ENCODE results near the gene LAMTOR3. TPM values are rescaled to one million over a fixed set of nuclear protein-coding genes. Genes with fewer than 3 reads are reported as not detected.

Gene LAMTOR3, protein sequence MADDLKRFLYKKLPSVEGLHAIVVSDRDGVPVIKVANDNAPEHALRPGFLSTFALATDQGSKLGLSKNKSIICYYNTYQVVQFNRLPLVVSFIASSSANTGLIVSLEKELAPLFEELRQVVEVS
- total RNA-seq, result 19.4 and 29.2 TPM in 2 replicates

- peak; percentile 75 to 90 for DNase-seq (ENCODE audit: low read depth in 2 of 2)
These were observed at the start of gene LAMTOR3 for GRCh38 chr4:99894161-99894997. Gene LAMTOR3, minus strand, starts transcription at chr4:99894427. Its CDS starts 464 bp downstream, at chr4:99893963.

DNA sequence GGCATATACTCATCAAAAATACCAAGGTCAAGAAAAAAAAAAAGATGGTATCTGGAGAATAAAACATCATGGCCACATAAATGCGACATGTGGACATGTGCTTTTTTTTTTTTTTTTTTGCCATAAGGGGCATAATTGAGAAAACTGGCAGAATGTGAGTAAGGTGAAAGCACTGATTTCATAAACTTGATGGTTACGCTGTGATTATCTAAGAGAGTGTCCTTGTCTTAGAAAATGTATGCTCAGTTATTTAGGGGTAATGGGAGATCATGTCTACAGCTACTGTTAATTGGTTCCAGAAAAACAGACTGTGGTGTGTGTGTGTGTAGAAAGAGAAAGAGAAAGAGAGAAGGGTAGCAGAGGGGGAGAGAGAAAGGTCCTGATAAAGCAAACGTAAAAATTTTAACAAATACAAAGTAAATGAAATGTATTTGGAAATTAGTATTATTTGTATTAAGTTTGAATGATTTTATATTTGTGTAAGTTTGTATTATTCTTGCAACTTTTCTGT is 44.1 kb upstream of the LAMTOR3 start:
- DNase-seq (ENCODE audit: low read depth in 2 of 2), result no peak

DNA sequence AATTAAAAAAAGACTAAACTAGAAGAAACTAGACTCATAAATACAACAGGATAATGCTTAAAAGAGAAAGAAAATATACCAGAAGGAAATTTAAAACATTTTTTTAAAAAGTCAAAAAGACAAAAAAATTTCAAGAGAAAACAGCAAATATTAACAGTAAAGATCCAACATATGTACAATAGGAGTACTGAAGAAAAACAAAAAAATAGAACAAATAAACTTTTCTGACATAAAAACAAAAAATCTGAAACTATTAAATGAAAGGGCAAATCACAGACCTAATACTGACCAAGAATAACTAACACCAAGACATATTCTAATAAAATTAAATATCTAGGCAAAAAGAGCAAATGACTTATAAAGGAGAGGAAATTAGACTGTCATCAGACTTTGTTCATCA is 40.7 kb upstream of the LAMTOR3 start:
- no peak for DNase-seq (ENCODE audit: low read depth in 2 of 2)

- DNase-seq (ENCODE audit: low read depth in 2 of 2), result no peak
These were observed 33.3 kb upstream of the LAMTOR3 start for GRCh38 chr4:99927566-99927965.

GRCh38 chr4:99921174-99921573 is 26.9 kb upstream of the LAMTOR3 start:
- DNase-seq (ENCODE audit: low read depth in 2 of 2), result no peak

DNA sequence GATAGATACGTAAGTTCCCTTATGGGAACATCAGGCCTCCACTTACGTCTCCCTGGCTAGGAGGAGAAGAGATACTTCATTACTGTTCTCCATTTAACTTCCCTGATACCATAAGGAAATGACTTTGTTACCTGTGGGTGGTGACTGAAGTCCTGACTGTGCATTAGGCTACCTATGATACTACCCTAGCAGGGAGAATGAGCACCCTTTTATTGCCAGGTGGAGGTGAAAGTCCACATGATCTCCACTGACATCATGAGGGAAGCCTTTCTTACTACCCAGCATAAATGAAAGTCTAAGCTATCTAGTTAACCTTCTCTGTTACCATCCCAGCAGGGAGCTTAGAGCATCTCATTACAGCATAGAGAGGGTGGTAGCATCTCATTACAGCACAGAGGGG is 24.4 kb upstream of the LAMTOR3 start:
- no peak for DNase-seq (ENCODE audit: low read depth in 2 of 2)

DNA sequence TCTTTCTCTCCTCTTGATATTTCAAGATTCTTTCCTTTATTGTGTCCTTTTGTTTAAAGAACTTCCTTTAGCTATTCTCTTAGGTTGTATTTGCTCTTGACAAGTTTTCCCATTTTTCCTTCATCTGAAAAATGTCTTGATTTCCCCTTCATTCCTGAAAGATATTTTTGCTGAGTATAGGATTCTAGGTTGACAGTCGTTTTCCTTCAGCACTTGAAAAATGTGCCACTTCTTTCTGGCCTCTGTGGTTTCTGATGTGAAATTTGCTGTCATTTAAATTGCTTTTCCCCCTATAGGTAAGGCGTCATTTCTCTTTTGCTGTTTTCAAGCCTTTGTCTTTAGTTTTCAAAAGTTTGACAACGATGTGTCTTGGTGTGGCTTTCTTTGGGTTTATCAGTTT is 23.3 kb upstream of the LAMTOR3 start:
- DNase-seq (ENCODE audit: low read depth in 2 of 2), result no peak

DNA sequence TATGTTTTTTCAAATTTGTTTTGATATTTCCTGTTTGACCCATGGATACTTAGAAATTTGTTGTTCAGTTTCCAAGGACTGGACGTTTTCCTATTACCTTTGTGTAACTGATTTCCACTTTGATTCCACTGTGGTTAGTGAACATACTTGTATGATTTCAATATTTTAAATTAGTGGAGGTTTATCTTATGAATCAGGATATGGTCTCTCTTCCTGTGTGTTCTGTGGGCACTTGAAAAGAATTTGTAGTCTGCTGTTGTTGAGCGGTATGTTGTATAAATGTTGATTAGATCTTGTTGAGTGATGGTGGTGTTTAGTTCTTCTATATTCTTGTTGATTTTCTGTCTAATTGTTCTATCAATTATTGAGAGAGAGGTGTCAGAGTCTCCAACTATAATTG is 21.2 kb upstream of the LAMTOR3 start:
- DNase-seq (ENCODE audit: low read depth in 2 of 2), result no peak

- no peak for DNase-seq (ENCODE audit: low read depth in 2 of 2)
These were observed 771 bp upstream of the LAMTOR3 start for GRCh38 chr4:99894998-99895397.

DNA sequence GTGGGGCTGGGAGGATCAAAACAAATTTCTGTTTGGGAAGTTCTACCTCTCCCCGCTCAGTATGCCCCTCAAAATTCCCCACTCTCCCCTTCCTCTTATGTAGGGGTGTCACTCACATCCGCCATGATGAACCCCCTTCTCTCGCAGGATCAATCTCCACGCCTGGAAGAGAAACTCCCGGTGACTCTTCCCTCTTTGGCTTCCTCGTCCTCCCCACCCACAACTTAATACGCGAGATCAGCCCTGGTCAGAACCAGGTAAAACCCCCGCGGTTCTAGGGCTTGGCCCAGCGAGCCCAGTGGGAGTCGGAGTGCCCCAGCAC is 427 bp downstream of the LAMTOR3 start:
- DNase-seq (ENCODE audit: low read depth in 2 of 2), result no peak

- DNase-seq (ENCODE audit: low read depth in 2 of 2), result no peak
These were observed 1.2 kb downstream of the LAMTOR3 start for GRCh38 chr4:99893029-99893428.

GRCh38 chr4:99891351-99891750 is 2.9 kb downstream of the LAMTOR3 start:
- DNase-seq (ENCODE audit: low read depth in 2 of 2), result no peak

GRCh38 chr4:99887837-99888236 is 6.4 kb downstream of the LAMTOR3 start:
- DNase-seq (ENCODE audit: low read depth in 2 of 2), result no peak

- no peak for DNase-seq (ENCODE audit: low read depth in 2 of 2)
These were observed 8.1 kb downstream of the LAMTOR3 start for GRCh38 chr4:99886146-99886545.

GRCh38 chr4:99885687-99886086 is 8.5 kb downstream of the LAMTOR3 start:
- no peak for DNase-seq (ENCODE audit: low read depth in 2 of 2)

DNA sequence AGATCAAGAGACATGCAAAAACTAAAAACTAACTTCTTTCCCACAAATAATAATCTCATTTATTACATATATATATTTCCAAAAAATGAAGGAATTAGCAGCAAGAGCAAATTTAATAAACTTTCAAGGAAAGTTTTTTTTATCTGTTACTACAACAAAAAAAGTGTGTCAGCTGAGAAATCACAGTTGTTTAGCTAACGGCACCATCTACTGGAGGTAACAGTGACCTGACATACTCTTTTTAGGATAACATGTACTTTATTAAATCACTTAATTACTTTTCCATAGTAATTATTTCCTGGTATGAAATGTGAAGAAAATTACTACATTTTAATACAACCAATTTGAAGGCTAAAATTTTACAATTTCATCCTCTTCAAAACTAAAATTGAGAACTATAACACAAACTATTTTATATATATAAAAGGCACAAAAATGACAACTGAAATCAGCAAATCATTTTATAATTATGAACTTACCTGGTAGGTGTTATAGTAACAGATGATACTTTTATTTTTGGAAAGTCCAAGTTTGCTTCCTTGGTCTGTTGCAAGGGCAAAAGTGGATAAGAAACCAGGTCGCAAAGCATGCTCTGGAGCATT is 9.1 kb downstream of the LAMTOR3 start:
- peak; percentile 26 to 40 for DNase-seq (ENCODE audit: low read depth in 2 of 2)

DNA sequence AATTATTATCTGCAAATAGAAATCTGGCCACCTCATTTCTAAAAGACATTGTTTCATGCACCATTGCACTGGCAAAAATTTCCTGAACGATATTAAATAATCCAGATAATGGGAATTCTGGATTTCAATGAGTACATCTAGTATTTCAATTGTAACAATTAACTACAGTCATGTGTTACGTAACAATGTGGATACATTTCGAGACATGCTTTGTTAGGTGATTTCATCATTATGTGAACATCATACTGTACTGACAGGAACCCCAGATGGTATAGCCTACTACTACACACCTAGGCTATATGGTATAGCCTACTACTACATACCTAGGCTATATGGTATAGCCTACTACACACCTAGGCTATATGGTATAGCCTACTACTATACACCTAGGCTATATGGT is 14.8 kb downstream of the LAMTOR3 start:
- no peak for DNase-seq (ENCODE audit: low read depth in 2 of 2)

- no peak for DNase-seq (ENCODE audit: low read depth in 2 of 2)
These were observed 15.6 kb downstream of the LAMTOR3 start for GRCh38 chr4:99878604-99879003.

- DNase-seq (ENCODE audit: low read depth in 2 of 2), result no peak
These were observed 17.3 kb downstream of the LAMTOR3 start for GRCh38 chr4:99876946-99877345.

GRCh38 chr4:99875071-99875470 is 19.2 kb downstream of the LAMTOR3 start:
- DNase-seq (ENCODE audit: low read depth in 2 of 2), result no peak

DNA sequence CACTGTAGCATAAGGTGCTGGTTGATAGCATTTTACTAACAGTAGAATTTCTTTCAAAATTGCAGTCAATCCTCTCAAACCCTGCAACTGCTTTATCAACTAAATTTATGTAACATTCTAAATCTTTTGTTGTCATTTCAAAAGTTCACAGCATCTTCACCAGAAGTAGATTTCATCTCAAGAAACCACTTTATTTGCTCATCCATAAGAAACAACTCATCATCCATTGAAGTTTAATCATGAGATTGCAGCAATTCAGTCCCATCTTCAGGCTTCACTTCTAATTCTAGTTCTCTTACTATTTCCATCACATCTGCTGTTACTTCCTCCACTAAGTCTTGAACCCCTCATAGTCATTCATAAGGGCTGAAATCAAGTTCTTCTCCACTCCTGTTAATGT is 21.7 kb downstream of the LAMTOR3 start:
- DNase-seq (ENCODE audit: low read depth in 2 of 2), result no peak

GRCh38 chr4:99868126-99868596 is 26.1 kb downstream of the LAMTOR3 start:
- DNase-seq (ENCODE audit: low read depth in 2 of 2), result peak in 1 of 2 donors; percentile 1

GRCh38 chr4:99863804-99864203 is 30.4 kb downstream of the LAMTOR3 start:
- DNase-seq (ENCODE audit: low read depth in 2 of 2), result peak in 1 of 2 donors; percentile 7

Measured in dermis microvascular lymphatic vessel endothelial cell (primary cell).